DOHH2 (cell line): Measurements from ENCODE around the gene COL5A1.
A peak's percentile ranks its signal among the peaks of the same experiment; 100 is the strongest.

Experiments used
- H3F3A ChIP-seq: fragments of 200-600 bp; sonication (generic), shearing (Covaris generic); 2 replicates; pipeline ENCODE4 v1.6.0; 2016; ENCODE audit warnings: antibody characterized with exemption, mild to moderate bottlenecking; ENCODE audit not compliant: control insufficient read depth, insufficient read depth
- H3K27ac ChIP-seq: fragments of 200-600 bp; sonication (generic); 2 replicates; pipeline ENCODE4 v1.5.1; 2014; ENCODE audit warnings: low read depth, mild to moderate bottlenecking, low read length, moderate library complexity
- H3K27me3 ChIP-seq: fragments of 200-600 bp; sonication (generic); 2 replicates; pipeline ENCODE4 v1.6.1; 2014; ENCODE audit warnings: mild to moderate bottlenecking, low read length, mixed read lengths; ENCODE audit not compliant: control insufficient read depth
- H3K36me3 ChIP-seq: fragments of 200-600 bp; sonication (generic); 2 replicates; pipeline ENCODE4 v1.6.1; 2014; ENCODE audit warnings: mild to moderate bottlenecking, low read length, moderate library complexity, mixed read lengths; ENCODE audit not compliant: control insufficient read depth
- H3K4me1 ChIP-seq: fragments of 200-600 bp; sonication (generic); 2 replicates; pipeline ENCODE4 v1.6.1; 2014; ENCODE audit warnings: mild to moderate bottlenecking, low read length, mixed read lengths; ENCODE audit not compliant: control insufficient read depth
- H3K4me2 ChIP-seq: fragments of 200-600 bp; sonication (generic); 2 replicates; pipeline ENCODE4 v1.6.0; 2014; ENCODE audit warnings: mild to moderate bottlenecking, low read length, moderate library complexity
- H3K4me3 ChIP-seq: fragments of 200-600 bp; sonication (generic); 2 replicates; pipeline ENCODE4 v1.5.1; 2014; ENCODE audit warnings: mild to moderate bottlenecking, low read length, mixed read lengths
- H3K79me2 ChIP-seq: fragments of 200-600 bp; sonication (generic); 2 replicates; pipeline ENCODE4 v1.6.1; 2014; ENCODE audit warnings: mild to moderate bottlenecking, low read length, mixed read lengths; ENCODE audit not compliant: control insufficient read depth
- H3K9me2 ChIP-seq: fragments of 200-600 bp; sonication (generic); replicated peaks from 2 replicates; pipeline ENCODE4 v1.6.1; 2014; ENCODE audit warnings: mild to moderate bottlenecking, low read length, mixed read lengths; ENCODE audit not compliant: control insufficient read depth
- H3K9me3 ChIP-seq: fragments of 200-600 bp; sonication (generic); 2 replicates; pipeline ENCODE4 v1.6.1; 2014; ENCODE audit warnings: antibody characterized with exemption, low read length, mixed read lengths; ENCODE audit not compliant: control insufficient read depth, insufficient read depth
- H4K20me1 ChIP-seq: fragments of 200-600 bp; sonication (generic); 2 replicates; pipeline ENCODE4 v1.6.0; 2014; ENCODE audit warnings: low read depth, mild to moderate bottlenecking, antibody characterized with exemption, low read length, moderate library complexity; ENCODE audit not compliant: control insufficient read depth, insufficient read depth
- EZH2phosphoT487 ChIP-seq: fragments of 200-600 bp; sonication (generic); IDR thresholded peaks from 2 replicates; pipeline ENCODE4 v1.6.1; 2017; ENCODE audit warnings: borderline replicate concordance, mild to moderate bottlenecking, antibody characterized with exemption, low read length, moderate library complexity, mixed read lengths
- TF ChIP-seq, protein P1 (sequence below): fragments of 200-600 bp; sonication (generic); IDR thresholded peaks from one replicate; pipeline ENCODE4 v1.5.1; 2014; ENCODE audit warnings: antibody characterized with exemption, mild to moderate bottlenecking, low read depth, low read length; ENCODE audit not compliant: poor library complexity, severe bottlenecking

COL5A1 gene

DNA sequence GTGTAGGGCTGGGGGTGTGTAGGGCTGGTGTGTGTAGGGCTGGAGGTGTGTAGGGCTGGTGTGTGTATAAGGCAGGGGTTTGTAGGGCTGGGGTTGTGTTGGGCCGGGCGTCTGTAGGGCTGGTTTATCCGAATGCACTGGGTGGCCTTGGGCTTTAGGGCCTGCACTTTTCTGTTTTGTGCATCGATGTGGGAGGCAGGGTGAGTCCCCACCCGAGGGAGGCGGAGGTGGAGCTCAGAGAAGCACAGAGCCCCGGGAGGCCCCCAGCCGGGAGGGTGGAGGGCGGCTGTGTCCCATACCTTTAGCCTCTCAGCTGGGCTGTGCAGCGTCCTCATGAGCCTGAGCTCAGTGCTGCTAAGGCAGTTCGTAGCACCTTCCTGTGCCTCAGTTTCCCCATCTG is 13.5 kb downstream of the COL5A1 start:
- H3K79me2 ChIP-seq = no peaks in the 10 kb centered on the region
- H4K20me1 ChIP-seq = no peaks in the 10 kb centered on the region
- H3K27me3 ChIP-seq = no peaks in the 10 kb centered on the region
- H3K4me2 ChIP-seq = no peak overlapping the region
- peaks cover 6% of the 10 kb centered on the region; the same call in 1 of the 2 replicates for H3K9me3 ChIP-seq
- H3K4me3 ChIP-seq = no peak overlapping the region
- H3K9me2 ChIP-seq = no peaks in the 10 kb centered on the region
- TF ChIP-seq, protein P1, sequence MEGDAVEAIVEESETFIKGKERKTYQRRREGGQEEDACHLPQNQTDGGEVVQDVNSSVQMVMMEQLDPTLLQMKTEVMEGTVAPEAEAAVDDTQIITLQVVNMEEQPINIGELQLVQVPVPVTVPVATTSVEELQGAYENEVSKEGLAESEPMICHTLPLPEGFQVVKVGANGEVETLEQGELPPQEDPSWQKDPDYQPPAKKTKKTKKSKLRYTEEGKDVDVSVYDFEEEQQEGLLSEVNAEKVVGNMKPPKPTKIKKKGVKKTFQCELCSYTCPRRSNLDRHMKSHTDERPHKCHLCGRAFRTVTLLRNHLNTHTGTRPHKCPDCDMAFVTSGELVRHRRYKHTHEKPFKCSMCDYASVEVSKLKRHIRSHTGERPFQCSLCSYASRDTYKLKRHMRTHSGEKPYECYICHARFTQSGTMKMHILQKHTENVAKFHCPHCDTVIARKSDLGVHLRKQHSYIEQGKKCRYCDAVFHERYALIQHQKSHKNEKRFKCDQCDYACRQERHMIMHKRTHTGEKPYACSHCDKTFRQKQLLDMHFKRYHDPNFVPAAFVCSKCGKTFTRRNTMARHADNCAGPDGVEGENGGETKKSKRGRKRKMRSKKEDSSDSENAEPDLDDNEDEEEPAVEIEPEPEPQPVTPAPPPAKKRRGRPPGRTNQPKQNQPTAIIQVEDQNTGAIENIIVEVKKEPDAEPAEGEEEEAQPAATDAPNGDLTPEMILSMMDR = no peak
- no peak for TF ChIP-seq EZH2phosphoT487
- no peaks in the 10 kb centered on the region for H3F3A ChIP-seq
- H3K36me3 ChIP-seq = no peaks in the 10 kb centered on the region
- no peaks in the 10 kb centered on the region for H3K4me1 ChIP-seq
- no peak overlapping the region for H3K27ac ChIP-seq

DNA sequence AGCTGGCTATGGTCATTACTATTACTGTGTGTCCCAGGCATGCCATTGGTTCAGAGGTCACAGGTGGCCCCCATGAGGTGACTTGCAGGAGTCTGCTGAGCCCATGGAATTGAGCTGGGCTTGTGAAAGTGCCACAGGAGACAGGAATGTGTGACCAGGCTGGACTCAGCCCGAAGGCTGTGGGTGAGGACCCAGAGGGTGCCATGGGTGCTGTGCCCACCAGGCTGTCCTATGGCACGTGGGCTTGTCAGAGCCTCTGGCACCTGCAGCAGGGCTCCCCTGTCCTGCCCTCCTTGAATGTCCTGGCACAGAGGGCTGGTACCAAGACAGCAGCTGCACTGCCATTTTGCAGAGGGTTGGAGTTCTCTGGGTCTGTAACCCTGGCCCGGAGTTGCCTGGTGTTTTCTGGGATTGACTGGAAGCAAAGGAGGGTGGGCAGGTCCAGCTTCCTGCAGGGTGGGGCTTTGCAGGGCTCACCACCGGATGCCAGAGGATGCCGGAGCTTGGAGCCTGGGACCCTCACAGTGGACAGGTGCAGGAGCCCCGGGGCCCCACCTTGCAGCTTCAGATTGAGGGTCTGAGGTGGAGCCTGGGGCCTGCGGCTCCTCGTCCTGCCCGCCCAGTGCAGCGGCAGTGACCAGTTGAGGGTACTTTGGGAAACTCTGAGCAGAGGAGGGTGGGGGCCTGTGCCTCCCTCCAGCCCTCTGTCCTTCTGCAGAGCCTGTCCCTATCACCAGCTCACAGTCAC is 14.2 kb downstream of the COL5A1 start:
- Histone ChIP-seq H3K9me3 (peaks cover 13% of the 10 kb centered on the region; the same call in 1 of the 2 replicates), H3K4me1 (no peaks in the 10 kb centered on the region), H4K20me1 (no peaks in the 10 kb centered on the region), H3F3A (no peaks in the 10 kb centered on the region), H3K4me2 (no peak overlapping the region), H3K27me3 (no peaks in the 10 kb centered on the region), H3K9me2 (no peaks in the 10 kb centered on the region), H3K27ac (no peak overlapping the region), H3K36me3 (no peaks in the 10 kb centered on the region), H3K4me3 (no peak overlapping the region), H3K79me2 (no peaks in the 10 kb centered on the region)
- TF ChIP-seq EZH2phosphoT487 = no peak
- TF ChIP-seq, protein P1 = no peak

DNA sequence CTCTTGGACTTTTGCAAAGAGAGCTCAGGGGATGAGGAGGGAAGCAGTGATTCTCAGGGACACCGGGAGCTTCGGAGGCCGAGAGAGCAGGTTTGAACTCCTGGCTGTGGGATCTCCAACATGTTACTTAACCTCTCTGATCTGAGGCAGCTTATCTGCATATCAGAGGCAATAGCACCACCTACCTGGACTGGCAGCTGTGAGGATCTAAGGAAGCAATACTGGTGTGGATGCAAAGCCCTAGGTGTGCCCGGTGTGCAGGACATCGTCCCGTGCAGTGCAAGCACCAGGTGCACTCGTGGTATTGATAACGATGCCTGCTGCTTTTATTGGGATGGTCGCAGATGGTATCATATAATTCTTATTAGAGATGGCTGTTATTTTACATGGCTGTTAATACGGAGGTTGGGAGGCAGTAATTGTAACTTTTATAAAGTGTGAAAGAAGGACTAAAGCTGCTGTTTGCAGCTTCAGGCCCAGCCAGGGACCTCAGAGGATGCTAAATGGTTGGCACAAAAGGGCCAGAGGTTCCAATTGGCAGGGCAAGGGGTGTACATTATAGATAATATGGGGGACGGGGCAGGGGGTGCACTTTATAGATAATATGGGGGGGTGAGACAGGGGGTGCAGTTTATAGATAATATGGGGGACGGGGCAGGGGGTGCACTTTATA is 14.9 kb downstream of the COL5A1 start:
- Histone ChIP-seq H3K36me3 (no peaks in the 10 kb centered on the region), H3K9me2 (no peaks in the 10 kb centered on the region), H4K20me1 (no peaks in the 10 kb centered on the region), H3K4me2 (no peak overlapping the region), H3K4me3 (no peak overlapping the region), H3K9me3 (peaks cover 20% of the 10 kb centered on the region; the same call in 1 of the 2 replicates), H3K4me1 (no peaks in the 10 kb centered on the region), H3F3A (no peaks in the 10 kb centered on the region), H3K27ac (no peak overlapping the region), H3K27me3 (no peaks in the 10 kb centered on the region), H3K79me2 (no peaks in the 10 kb centered on the region)
- TF ChIP-seq, protein P1 = peak; percentile 40
- TF ChIP-seq EZH2phosphoT487 = no peak
